ENCODE results near the gene OR13H1. TPM values are rescaled to one million over a fixed set of nuclear protein-coding genes. Genes with fewer than 3 reads are reported as not detected.

OR13H1 gene
- not detected in 2 replicates for total RNA-seq

GRCh38 chrX:131543774-131544173 lies at the start of gene OR13H1:
OR13H1 (plus strand) TSS chrX:131544074; CDS start chrX:131544074, 0 bp downstream.

